ENCODE data around the gene PKP4.
A peak's percentile ranks its signal among the peaks of the same experiment; 100 is the strongest.

PKP4 gene

GRCh38 chr2:158507679-158508078 lies 50.9 kb downstream of the PKP4 start:
- H3K36me3 ChIP-seq (ENCODE audit: insufficient read depth, low read length) = no peaks in the 10 kb centered on the region
- H3K9me3 ChIP-seq (ENCODE audit: low read depth, low read length) = no peaks in the 10 kb centered on the region
- no peak for TF ChIP-seq POLR2AphosphoS5 (IDR thresholded peaks at IDR 0.05; ENCODE audit: borderline replicate concordance, low read depth, low read length)
- no peak for TF ChIP-seq EZH2 (IDR thresholded peaks at IDR 0.05)
- no peak for TF ChIP-seq FOXP2 (optimal IDR thresholded peaks at IDR 0.05; ENCODE audit: control extremely low read depth, extremely low read length, insufficient read depth)
- H3K4me3 ChIP-seq = no peak overlapping the region
- no peak overlapping the region for H3K27ac ChIP-seq
- no peak for DNase-seq (ENCODE audit: low read depth, low spot score)
- H3K9ac ChIP-seq (ENCODE audit: insufficient read length) = no peak overlapping the region

- DNase-seq (ENCODE audit: low read depth, low spot score) = no peak
- peak overlapping the region; percentile 81; the same call in 1 of the 2 replicates for H3K27ac ChIP-seq
- no peak for TF ChIP-seq EZH2 (IDR thresholded peaks at IDR 0.05)
- no peak for TF ChIP-seq POLR2AphosphoS5 (IDR thresholded peaks at IDR 0.05; ENCODE audit: borderline replicate concordance, low read depth, low read length)
- no peak for TF ChIP-seq FOXP2 (optimal IDR thresholded peaks at IDR 0.05; ENCODE audit: control extremely low read depth, extremely low read length, insufficient read depth)
- no peaks in the 10 kb centered on the region for H3K36me3 ChIP-seq (ENCODE audit: insufficient read depth, low read length)
- H3K4me3 ChIP-seq = no peak overlapping the region
- H3K9me3 ChIP-seq (ENCODE audit: low read depth, low read length) = no peaks in the 10 kb centered on the region
- no peak overlapping the region for H3K9ac ChIP-seq (ENCODE audit: insufficient read length)
Observed at GRCh38 chr2:158509928-158510797, 53.4 kb downstream of the PKP4 start.

GRCh38 chr2:158510887-158511286 lies 54.1 kb downstream of the PKP4 start:
- Histone ChIP-seq H3K9me3 (ENCODE audit: low read depth, low read length) (no peaks in the 10 kb centered on the region), H3K27ac (no peak overlapping the region), H3K9ac (ENCODE audit: insufficient read length) (no peak overlapping the region), H3K4me3 (no peak overlapping the region), H3K36me3 (ENCODE audit: insufficient read depth, low read length) (no peaks in the 10 kb centered on the region)
- TF ChIP-seq POLR2AphosphoS5 (IDR thresholded peaks at IDR 0.05; ENCODE audit: borderline replicate concordance, low read depth, low read length) (no peak), EZH2 (IDR thresholded peaks at IDR 0.05) (no peak), FOXP2 (optimal IDR thresholded peaks at IDR 0.05; ENCODE audit: control extremely low read depth, extremely low read length, insufficient read depth) (no peak)
- no peak for DNase-seq (ENCODE audit: low read depth, low spot score)

GRCh38 chr2:158511706-158512105 lies 55.0 kb downstream of the PKP4 start:
- H3K27ac ChIP-seq = no peak overlapping the region
- no peak for DNase-seq (ENCODE audit: low read depth, low spot score)
- H3K4me3 ChIP-seq = no peak overlapping the region
- no peak for TF ChIP-seq POLR2AphosphoS5 (IDR thresholded peaks at IDR 0.05; ENCODE audit: borderline replicate concordance, low read depth, low read length)
- no peak for TF ChIP-seq FOXP2 (optimal IDR thresholded peaks at IDR 0.05; ENCODE audit: control extremely low read depth, extremely low read length, insufficient read depth)
- no peak for TF ChIP-seq EZH2 (IDR thresholded peaks at IDR 0.05)
- H3K9me3 ChIP-seq (ENCODE audit: low read depth, low read length) = no peaks in the 10 kb centered on the region
- H3K9ac ChIP-seq (ENCODE audit: insufficient read length) = no peak overlapping the region
- H3K36me3 ChIP-seq (ENCODE audit: insufficient read depth, low read length) = no peaks in the 10 kb centered on the region

GRCh38 chr2:158512323-158512722 lies 55.6 kb downstream of the PKP4 start:
- Histone ChIP-seq H3K36me3 (ENCODE audit: insufficient read depth, low read length) (no peaks in the 10 kb centered on the region), H3K9ac (ENCODE audit: insufficient read length) (no peak overlapping the region), H3K4me3 (no peak overlapping the region), H3K27ac (no peak overlapping the region), H3K9me3 (ENCODE audit: low read depth, low read length) (no peaks in the 10 kb centered on the region)
- DNase-seq (ENCODE audit: low read depth, low spot score) = no peak
- TF ChIP-seq POLR2AphosphoS5 (IDR thresholded peaks at IDR 0.05; ENCODE audit: borderline replicate concordance, low read depth, low read length) = no peak
- TF ChIP-seq EZH2 (IDR thresholded peaks at IDR 0.05) = no peak
- TF ChIP-seq FOXP2 (optimal IDR thresholded peaks at IDR 0.05; ENCODE audit: control extremely low read depth, extremely low read length, insufficient read depth) = no peak

GRCh38 chr2:158513841-158514240 lies 57.1 kb downstream of the PKP4 start:
- Histone ChIP-seq H3K36me3 (ENCODE audit: insufficient read depth, low read length) (no peaks in the 10 kb centered on the region), H3K4me3 (no peak overlapping the region), H3K9me3 (ENCODE audit: low read depth, low read length) (no peaks in the 10 kb centered on the region), H3K9ac (ENCODE audit: insufficient read length) (no peak overlapping the region), H3K27ac (no peak overlapping the region)
- TF ChIP-seq POLR2AphosphoS5 (IDR thresholded peaks at IDR 0.05; ENCODE audit: borderline replicate concordance, low read depth, low read length) (no peak), EZH2 (IDR thresholded peaks at IDR 0.05) (no peak), FOXP2 (optimal IDR thresholded peaks at IDR 0.05; ENCODE audit: control extremely low read depth, extremely low read length, insufficient read depth) (no peak)
- DNase-seq (ENCODE audit: low read depth, low spot score) = no peak

GRCh38 chr2:158518084-158518483 lies 61.3 kb downstream of the PKP4 start:
- Histone ChIP-seq H3K36me3 (ENCODE audit: insufficient read depth, low read length) (peaks cover 12% of the 10 kb centered on the region), H3K4me3 (no peak overlapping the region), H3K9me3 (ENCODE audit: low read depth, low read length) (no peaks in the 10 kb centered on the region), H3K27ac (no peak overlapping the region), H3K9ac (ENCODE audit: insufficient read length) (no peak overlapping the region)
- no peak for TF ChIP-seq POLR2AphosphoS5 (IDR thresholded peaks at IDR 0.05; ENCODE audit: borderline replicate concordance, low read depth, low read length)
- no peak for DNase-seq (ENCODE audit: low read depth, low spot score)

GRCh38 chr2:158519481-158519880 lies 62.7 kb downstream of the PKP4 start:
- Histone ChIP-seq H3K9ac (ENCODE audit: insufficient read length) (no peak overlapping the region), H3K36me3 (ENCODE audit: insufficient read depth, low read length) (peaks cover 12% of the 10 kb centered on the region), H3K9me3 (ENCODE audit: low read depth, low read length) (no peaks in the 10 kb centered on the region), H3K27ac (no peak overlapping the region), H3K4me3 (no peak overlapping the region)
- DNase-seq (ENCODE audit: low read depth, low spot score) = no peak
- TF ChIP-seq FOXP2 (optimal IDR thresholded peaks at IDR 0.05; ENCODE audit: control extremely low read depth, extremely low read length, insufficient read depth) (no peak), POLR2AphosphoS5 (IDR thresholded peaks at IDR 0.05; ENCODE audit: borderline replicate concordance, low read depth, low read length) (no peak), EZH2 (IDR thresholded peaks at IDR 0.05) (no peak)
